OCI-LY1 (cell line): Measurements from ENCODE around the gene FLACC1.

Source experiments
- EZH2 ChIP-seq: fragments of 200-600 bp; sonication (generic), shearing (Covaris generic); IDR thresholded peaks from 2 replicates; pipeline ENCODE4 v1.8.0; 2017; ENCODE audit warnings: borderline replicate concordance, mixed run types, mild to moderate bottlenecking, antibody characterized with exemption, low read length, moderate library complexity, mixed read lengths
- TF ChIP-seq, protein P1 (sequence below): fragments of 200-600 bp; sonication (generic), shearing (Covaris generic); IDR thresholded peaks from 2 replicates; pipeline ENCODE4 v1.5.1; 2017; ENCODE audit warnings: mild to moderate bottlenecking, antibody characterized with exemption, low read length, moderate library complexity, mixed read lengths

DNA sequence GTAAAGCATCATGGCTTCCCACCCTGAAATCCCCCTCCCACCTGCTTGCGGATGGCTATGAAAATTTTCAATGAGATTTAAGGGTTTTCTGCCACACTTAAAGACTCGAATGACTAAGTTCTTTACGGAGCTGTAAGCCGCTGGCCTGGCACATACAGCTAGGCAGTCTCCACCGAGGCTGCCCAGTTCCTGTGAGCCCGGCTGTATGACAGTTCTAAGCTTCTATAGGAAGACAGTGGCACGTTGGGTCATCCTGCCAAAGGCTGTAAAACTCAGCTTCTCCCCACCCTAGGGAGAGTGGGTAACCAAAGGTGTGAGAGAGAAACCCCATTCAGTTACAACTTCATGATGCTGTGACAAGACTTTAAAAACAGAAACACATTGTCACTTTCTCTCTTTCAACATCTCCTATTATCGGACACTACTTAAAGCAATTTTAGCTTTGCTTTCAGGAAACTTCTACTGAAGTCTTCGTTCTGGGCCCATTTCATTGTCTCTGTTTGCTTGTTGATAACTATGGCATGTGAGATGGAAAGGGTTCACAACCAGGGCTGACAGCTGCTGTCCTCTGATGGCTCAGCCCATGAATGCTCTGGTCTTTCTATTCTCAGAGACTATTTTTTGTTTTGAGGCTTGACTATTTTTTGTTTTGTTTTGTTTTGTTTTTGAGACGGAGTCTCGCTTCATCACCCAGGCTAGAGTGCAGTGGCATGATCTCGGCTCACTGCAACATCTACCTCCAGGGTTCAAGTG lies 89.7 kb downstream of the FLACC1 start:
- TF ChIP-seq, protein P1, sequence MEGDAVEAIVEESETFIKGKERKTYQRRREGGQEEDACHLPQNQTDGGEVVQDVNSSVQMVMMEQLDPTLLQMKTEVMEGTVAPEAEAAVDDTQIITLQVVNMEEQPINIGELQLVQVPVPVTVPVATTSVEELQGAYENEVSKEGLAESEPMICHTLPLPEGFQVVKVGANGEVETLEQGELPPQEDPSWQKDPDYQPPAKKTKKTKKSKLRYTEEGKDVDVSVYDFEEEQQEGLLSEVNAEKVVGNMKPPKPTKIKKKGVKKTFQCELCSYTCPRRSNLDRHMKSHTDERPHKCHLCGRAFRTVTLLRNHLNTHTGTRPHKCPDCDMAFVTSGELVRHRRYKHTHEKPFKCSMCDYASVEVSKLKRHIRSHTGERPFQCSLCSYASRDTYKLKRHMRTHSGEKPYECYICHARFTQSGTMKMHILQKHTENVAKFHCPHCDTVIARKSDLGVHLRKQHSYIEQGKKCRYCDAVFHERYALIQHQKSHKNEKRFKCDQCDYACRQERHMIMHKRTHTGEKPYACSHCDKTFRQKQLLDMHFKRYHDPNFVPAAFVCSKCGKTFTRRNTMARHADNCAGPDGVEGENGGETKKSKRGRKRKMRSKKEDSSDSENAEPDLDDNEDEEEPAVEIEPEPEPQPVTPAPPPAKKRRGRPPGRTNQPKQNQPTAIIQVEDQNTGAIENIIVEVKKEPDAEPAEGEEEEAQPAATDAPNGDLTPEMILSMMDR = no peak
- no peak for TF ChIP-seq EZH2
